ENCODE results near the gene INHA. TPM values are rescaled to one million over a fixed set of nuclear protein-coding genes. Genes with fewer than 3 reads are reported as not detected.
A peak's percentile ranks its signal among the peaks of the same experiment; 100 is the strongest.

INHA gene
- not detected for total RNA-seq

GRCh38 chr2:219572237-219573001 lies at the start of gene INHA:
Gene INHA (plus strand): TSS chr2:219572310. CDS start chr2:219572375, 65 bp downstream.
- Histone ChIP-seq H3K36me3 (no peaks in the 10 kb centered on the region), H3K9me3 (no peaks in the 10 kb centered on the region), H3K4me1 (peaks cover 0 to 10% (median 0%) of the 10 kb centered on the region in 4 donors), H3K27me3 (peaks cover 0 to 4% of the 10 kb centered on the region in 2 donors), H3K27ac (peak within 1 kb of the TSS; percentile 22 to 76 (median 70)), H3K4me3 (peak within 1 kb of the TSS; percentile 37 to 66 (median 60))
- TF ChIP-seq POLR2A (IDR thresholded peaks at IDR 0.05), result no peak
- no peak for TF ChIP-seq CTCF (IDR thresholded peaks at IDR 0.05)
- no peak for DNase-seq

- Histone ChIP-seq H3K9me3 (no peaks in the 10 kb centered on the region), H3K4me3 (peak overlapping the region in 2 of 4 donors; percentile 27 to 35), H3K36me3 (no peaks in the 10 kb centered on the region), H3K27ac (peak overlapping the region in 1 of 4 donors; percentile 63), H3K4me1 (peaks cover 0 to 17% (median 9%) of the 10 kb centered on the region in 4 donors), H3K27me3 (peaks cover 0 to 20% of the 10 kb centered on the region in 2 donors)
- no peak for TF ChIP-seq CTCF (IDR thresholded peaks at IDR 0.05)
- TF ChIP-seq POLR2A (IDR thresholded peaks at IDR 0.05), result no peak
- no peak for DNase-seq
These were observed 49.0 kb upstream of the INHA start for GRCh38 chr2:219523031-219523671.

GRCh38 chr2:219524817-219525216 lies 47.3 kb upstream of the INHA start:
- Histone ChIP-seq H3K36me3 (no peaks in the 10 kb centered on the region), H3K27me3 (peaks cover 0 to 20% of the 10 kb centered on the region in 2 donors), H3K27ac (no peak overlapping the region), H3K4me3 (no peak overlapping the region), H3K4me1 (peaks cover 0 to 17% (median 9%) of the 10 kb centered on the region in 4 donors), H3K9me3 (no peaks in the 10 kb centered on the region)
- DNase-seq, result no peak
- no peak for TF ChIP-seq POLR2A (IDR thresholded peaks at IDR 0.05)
- no peak for TF ChIP-seq CTCF (IDR thresholded peaks at IDR 0.05)

- TF ChIP-seq CTCF (IDR thresholded peaks at IDR 0.05) (no peak), POLR2A (IDR thresholded peaks at IDR 0.05) (no peak)
- Histone ChIP-seq H3K4me3 (no peak overlapping the region), H3K36me3 (no peaks in the 10 kb centered on the region), H3K9me3 (no peaks in the 10 kb centered on the region), H3K27ac (no peak overlapping the region), H3K27me3 (peaks cover 0 to 20% of the 10 kb centered on the region in 2 donors), H3K4me1 (peaks cover 0 to 17% (median 9%) of the 10 kb centered on the region in 4 donors)
- DNase-seq, result no peak
These were observed 46.4 kb upstream of the INHA start for GRCh38 chr2:219525533-219526232.

- H3K27ac ChIP-seq, result no peak overlapping the region
- H3K4me1 ChIP-seq, result peaks cover 0 to 17% (median 9%) of the 10 kb centered on the region in 4 donors
- no peak overlapping the region for H3K4me3 ChIP-seq
- H3K27me3 ChIP-seq, result peaks cover 0 to 20% of the 10 kb centered on the region in 2 donors
- H3K36me3 ChIP-seq, result no peaks in the 10 kb centered on the region
- no peaks in the 10 kb centered on the region for H3K9me3 ChIP-seq
- TF ChIP-seq POLR2A (IDR thresholded peaks at IDR 0.05), result no peak
- no peak for TF ChIP-seq CTCF (IDR thresholded peaks at IDR 0.05)
- no peak for DNase-seq
These were observed 45.6 kb upstream of the INHA start for GRCh38 chr2:219526320-219527075.

Data from Peyer's patch (tissue), 4 donors.